GM11168 (cell line): ENCODE data around the gene PXMP4.
"Not testable (repeated sequence)": the region's sequence is repeated elsewhere in the genome, so short reads cannot be mapped to it uniquely, and the experiment has no call there.

Experiments used
- in situ Hi-C: fragments of 300-500 bp; cut with MboI; formaldehyde crosslinking; loops from one replicate; pipeline ENCODE4 v1.12.0; 2022; ENCODE audit warnings: low sequenced_read_pairs; ENCODE audit not compliant: unreplicated experiment

The PXMP4 gene

DNA sequence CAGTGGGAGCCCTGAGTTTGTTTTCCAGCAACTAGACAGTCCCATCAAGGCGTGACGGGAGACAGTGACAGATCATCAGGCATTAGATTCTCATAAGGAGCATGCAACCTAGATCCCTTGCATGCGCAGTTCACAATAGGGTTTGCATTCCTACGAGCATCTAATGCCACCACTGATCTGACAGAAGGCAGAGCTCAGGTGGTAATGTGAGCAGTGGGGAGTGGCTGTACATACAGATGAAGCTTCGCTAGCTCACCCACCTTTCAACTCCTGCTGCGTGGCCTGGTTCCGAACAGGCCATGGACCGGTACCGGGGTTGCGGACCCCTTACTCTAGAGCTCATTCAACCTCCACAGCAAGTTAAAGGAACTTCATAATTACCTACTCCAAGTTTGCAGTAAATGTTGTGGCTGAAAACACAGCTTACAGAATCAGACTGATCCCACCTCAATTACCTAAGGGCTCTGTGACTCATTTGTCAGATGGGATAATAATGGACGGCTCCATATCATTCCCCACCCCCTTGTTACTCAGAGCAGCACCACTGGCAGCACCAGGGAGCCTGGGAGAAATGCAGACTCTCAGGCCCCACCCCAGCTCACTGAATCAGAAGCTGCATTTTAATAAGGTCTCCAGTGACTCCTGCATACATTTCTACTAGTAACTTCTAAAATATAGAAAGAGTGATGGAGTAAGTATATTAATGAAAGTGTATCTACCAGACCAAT, 15.7 kb downstream of the PXMP4 start:
- in situ Hi-C loops = no loop called here

DNA sequence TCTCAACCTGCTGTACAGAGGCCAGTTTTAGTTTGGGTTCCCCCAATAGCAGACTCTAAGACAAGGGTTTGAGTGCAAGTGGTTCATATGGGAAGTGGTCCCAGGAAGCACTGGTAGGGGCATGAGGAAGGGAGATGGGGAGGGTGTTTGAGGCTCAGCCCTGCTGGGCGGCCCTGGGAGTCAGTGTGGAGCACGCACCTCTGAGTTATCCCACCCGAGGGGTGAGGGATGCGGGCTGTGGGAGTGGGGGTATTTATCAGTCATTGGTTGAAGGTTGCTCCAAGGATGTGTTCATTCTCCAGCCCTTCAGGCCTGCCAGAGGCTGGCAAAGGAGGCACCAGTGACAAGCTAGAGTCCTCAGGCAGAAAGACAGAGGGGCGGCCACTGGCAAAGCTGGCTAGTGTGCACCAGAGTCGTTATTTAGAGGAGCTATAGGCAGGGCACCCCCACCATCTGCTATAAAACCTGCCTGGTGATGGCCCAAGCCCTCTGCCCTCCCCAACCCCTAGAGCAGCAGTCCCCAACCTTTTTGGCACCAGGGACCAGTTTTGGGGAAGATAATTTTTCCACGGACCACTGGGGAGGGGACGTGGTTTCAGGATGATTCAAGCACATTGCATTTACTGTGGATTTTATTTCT, 16.5 kb downstream of the PXMP4 start:
- in situ Hi-C loops = no loop called here

DNA sequence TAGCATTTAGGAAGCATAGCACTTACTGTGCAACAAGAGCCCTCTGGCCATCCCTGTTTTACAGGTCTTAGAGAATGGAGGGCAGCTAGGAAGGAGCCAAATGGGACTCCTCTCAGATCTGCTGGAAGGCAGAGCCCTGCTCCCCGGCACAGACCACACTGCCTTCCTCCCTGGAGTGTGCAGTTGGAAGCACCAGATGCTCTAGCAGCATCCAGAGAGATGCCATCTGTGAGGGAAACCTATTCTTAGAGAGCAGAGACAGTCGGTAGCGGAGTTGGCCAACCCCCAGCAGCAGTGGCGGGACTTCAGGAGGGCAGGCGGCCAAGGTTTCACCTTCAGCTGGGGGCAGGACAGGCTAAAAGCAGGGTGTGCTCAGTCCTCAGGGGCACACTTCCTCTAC, 17.2 kb downstream of the PXMP4 start:
- in situ Hi-C loops = no loop called here

DNA sequence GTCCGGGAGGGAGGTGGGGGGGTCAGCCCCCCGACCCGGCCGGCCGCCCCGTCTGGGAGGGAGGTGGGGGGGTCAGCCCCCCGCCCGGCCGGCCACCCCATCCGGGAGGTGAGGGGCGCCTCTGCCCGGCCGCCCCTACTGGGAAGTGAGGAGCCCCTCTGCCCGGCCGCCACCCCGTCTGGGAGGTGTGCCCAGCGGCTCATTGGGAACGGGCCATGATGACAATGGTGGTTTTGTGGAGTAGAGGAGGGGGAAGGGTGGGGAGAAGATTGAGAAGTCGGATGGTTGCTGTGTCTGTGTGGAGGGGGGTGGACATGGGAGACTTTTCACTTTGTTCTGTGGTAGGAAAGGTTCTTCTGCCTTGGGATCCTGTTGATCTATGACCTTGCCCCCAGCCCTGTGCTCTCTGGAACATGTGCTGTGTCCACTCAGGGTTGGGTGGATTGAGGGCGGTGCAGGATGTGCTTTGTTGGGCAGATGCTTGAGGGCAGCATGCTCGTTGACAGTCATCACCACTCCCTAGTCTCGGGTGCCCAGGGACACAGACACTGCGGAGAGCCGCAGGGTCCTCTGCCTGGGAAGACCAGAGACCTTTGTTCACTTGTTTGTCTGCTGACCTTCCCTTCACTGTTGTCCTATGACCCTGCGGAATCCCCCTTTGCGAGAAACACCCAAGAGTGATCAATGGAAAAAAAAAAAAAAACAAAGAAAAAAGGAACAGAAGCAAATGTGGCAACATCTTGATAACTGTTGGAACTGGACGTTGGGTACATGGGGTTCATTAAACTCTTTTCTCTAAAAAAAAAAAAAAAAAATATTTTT, 18.3 kb downstream of the PXMP4 start:
- in situ Hi-C loops = no loop called here

DNA sequence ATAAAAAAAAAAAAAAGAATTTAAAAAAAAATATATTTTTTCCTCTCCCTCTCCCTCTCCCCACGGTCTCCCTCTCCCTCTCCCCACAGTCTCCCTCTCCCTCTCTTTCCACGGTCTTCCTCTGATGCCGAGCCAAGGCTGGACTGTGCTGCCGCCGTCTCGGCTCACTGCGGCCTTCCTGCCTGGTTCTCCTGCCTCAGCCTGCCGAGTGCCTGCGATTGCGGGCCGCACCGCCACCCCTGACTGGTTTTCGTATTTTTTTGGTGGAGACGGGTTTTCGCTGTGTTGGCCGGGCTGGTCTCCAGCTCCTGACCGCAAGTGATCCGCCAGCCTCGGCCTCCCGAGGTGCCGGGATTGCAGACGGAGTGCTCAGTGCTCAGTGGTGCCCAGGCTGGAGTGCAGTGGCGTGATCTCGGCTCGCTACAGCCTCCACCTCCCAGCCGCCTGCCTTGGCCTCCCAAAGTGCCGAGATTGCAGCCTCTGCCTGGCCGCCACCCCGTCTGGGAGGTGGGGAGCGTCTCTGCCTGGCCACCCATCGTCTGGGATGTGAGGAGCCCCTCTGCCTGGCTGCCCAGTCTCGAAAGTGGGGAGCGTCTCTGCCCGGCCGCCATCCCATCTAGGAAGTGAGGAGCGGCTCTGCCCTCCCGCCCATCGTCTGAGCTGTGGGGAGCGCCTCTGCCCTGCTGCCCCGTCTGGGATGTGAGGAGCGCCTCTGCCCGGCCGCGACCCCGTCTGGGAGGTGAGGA, 19.2 kb downstream of the PXMP4 start:
- in situ Hi-C loops = not testable (repeated sequence)

DNA sequence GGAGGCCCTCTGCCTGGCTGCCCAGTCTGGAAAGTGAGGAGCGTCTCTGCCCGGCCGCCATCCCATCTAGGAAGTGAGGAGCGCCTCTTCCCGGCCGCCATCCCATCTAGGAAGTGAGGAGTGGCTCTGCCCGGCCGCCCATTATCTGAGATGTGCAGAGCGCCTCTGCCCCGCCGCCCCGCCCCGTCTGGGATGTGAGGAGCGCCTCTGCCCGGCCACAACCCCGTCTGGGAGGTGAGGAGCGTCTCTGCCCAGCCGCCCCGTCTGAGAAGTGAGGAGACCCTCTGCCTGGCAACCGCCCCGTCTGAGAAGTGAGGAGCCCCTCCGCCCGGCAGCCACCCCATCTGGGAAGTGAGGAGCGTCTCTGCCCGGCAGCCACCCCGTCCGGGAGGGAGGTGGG, 21.1 kb downstream of the PXMP4 start:
- in situ Hi-C loops = not testable (repeated sequence)

DNA sequence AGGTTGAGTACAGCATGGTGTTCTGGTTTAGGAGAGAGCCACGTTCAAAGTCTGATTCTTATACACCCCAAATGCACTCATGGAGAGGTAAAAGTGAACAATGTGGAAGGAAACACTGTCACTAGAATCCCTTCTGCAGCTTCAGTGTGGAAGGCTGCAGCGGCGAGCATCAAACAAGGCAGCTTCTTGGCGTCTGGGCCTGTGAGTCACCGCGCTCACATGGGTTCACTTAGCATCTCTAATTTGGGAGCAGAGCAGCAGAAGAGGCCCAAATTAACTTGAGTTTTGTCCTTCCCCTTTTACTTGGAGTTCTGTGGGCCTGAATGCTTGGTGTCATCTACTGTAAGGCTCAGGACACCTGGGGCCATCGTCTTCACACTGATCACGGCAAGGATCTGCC, 23.0 kb downstream of the PXMP4 start:
- in situ Hi-C loops = no loop called here

DNA sequence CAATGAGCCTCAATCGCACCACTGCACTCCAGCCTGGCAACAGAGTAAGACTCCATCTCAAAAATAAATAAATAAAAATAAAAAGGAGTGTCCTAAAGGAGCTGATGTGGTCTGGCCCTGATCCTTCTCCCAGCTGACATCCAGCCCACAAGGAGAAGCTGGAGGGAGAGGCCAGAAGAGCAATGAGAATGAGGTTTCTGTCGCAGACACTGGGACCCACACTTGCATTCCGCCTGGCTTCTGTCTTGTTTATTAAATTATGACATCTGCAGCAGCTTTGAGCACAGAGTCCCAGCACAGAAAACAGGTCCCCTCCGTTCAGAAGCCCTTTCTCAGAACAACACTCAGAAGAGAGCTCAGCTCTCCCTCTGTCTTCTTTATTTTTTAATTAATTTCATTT, 23.7 kb downstream of the PXMP4 start:
- in situ Hi-C loops = no loop called here

DNA sequence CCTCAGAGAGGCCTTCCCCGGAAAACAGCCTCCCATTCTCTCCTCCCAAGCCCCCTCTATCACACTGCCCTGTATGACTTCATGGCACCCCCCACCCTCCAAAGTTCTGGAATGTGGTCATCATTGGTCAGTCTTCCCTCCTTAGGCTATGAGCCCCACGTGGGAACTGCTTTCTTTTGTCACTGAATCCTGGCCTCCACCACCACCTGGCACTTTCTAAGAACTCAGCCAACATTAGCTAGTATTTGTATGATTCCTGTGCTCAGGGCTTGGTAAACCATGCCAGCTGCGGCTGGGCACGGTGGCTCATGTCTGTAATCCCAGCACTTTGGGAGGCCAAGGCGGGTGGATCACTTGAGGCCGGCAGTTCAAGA, 25.5 kb downstream of the PXMP4 start:
- in situ Hi-C loops = no loop called here

DNA sequence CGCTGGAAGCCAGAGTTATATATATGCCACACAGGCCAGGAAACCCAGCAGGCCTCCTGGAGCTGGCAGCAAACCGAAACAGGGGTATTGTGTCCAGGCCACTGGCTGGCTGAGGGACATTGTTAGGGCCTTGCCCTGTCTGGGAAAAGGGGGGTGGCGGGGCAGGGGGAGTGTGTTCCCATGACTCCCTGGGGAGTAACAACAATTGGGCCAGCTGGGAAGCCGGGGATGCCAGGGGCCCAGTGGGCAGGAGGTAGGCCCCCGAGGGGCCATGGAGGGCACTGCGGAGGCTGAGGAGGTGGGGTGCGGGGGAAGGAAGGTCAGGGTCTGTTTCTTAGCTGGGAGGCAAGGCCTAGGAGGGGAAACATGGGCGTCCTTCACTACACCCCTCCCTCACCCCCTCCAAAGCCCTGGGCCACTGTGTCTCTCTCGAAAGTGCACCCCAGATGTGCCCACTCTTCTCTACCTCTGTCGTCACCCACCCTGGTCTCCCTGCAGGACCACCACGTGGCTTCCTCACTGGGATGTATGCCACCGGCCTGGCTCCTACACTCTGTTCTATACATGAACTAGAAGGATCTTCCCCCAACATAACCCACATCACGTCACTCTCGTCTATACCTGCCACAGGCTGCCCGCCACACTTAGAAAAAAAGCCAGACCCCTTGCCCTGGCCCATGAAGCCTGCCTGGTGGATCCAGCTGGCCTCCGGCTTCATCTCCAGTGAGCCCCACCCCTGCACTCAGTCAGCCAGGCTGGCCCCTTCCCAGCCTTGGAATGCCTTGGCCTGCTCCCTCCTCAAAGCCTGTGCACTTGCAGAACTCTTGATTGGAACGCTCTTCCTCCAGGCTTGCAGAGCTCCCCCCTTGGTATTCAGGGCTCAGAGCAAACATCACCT, 26.1 kb downstream of the PXMP4 start:
- in situ Hi-C loops = no loop called here

DNA sequence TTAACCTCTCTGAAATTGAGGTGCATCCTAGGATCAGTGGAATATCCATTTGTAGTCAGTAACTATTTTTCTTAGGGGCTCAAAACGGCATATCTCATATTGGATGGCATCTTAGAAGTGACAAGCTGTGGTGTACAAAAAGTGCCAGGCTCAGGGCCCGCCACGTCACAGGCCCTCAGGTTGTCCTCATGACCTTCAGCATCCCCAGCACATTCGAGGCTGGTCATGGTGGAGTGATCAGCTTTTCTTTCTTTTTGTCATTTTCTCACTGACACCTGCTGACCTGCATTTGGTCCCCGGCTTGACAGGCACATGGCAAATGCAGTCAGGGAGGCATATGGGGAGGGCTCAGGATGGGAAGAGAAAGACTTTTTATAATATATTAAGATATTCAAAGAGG, 26.8 kb downstream of the PXMP4 start:
- in situ Hi-C loops = no loop called here

DNA sequence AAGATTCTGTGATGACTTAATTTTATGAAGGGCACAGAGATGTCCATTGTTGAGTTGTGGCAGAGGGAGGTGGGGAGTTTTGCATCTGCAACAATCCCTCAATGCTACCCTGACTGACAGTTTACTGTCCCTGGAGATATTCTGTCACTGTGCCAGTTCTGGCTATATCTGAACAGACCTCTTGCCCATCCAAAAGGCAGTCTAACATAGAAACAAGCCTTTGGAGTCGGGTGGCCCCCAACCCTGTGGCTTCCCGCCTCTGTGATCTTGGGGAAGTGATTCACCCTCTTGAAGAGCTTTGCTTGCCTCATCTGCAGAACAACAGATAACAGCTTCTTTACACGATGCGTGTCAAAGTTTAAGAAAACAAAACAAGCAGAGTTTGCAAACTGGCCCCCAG, 30.1 kb downstream of the PXMP4 start:
- in situ Hi-C loops = no loop called here

DNA sequence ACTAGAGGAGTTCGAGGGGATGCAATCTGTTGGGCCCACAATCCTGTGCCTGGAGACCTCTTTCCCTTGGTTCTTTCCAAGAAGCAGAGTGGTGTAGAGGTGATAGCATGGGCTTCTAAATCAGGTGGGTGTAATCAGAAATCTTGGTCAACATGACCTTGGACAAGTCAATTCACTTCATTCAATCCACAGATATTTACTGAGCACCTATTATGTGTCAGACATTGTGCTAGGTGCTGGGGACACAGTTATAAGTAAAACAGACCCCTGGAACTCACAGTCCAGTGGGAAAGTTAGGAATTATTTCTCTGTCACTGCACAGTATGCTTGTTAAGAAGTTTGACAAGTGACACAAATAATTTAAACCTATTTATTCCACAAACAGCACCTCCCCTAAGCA, 30.6 kb downstream of the PXMP4 start:
- in situ Hi-C loops = no loop called here

DNA sequence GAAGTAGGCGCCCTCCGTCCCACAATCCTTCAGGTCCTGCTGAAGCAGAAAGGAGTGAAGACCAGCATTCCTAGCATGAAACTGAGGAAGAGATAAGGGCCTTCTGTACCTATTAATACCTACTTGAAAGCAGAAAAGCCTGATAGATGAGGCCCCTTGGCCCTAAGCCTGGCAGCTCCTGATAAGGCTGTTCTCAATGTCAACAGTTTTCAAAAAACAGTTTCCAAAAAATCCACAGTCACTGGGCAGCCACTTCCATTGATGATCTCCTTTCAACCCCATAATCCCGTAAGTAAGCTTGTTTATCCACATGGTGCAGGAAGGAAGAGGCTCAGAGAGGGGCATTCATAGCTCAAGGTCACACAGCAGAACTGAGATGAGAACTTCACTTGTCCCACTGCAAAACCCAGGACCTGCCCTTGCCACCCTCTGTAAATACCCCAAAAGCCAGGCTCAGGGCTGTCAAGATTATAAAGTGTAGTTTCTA, 31.1 kb downstream of the PXMP4 start:
- in situ Hi-C loops = no loop called here

DNA sequence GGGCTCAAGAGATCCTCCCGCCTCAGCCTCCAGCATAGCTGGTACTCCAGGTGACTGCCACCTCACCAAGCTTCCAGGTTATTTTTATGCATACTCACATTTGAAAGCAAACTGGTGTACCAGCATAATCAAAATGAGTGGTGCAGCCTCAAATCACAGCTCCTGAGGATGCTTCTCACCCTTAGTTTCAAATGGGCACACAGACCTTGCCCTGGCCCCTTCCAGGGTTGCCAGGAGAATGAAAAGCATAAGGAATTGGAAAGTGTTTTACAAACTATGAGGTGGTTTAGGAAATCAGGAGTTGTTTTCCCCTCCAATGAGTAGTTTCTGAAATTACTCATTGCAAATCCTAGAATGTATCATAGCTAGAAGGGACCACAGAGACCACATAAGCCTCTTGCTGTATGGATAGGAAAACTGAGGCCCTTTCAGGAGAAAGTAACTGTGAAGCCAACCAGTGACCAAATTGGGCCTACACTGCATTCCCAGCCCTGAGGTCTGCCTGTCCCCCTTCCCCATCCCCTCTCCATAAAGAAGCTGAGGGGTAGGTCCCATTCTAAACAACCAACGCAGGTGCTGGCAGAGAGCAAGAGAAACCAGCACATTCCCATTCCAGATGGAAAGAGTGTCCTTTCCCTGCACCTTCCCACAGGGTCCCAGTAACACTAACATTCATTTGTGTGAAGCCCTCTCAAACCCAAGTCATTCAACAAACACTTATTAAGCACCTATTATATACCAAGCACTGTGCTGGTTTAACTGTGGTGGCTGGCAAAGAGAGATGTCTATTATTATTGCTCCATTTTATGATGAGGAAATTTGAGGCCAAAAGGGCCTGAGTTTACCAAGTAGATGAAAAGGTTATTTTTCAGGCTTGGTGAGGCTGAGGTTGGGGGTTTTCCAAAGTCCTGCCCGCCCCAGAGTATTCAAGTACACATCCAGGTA, 31.8 kb downstream of the PXMP4 start:
- in situ Hi-C loops = no loop called here

DNA sequence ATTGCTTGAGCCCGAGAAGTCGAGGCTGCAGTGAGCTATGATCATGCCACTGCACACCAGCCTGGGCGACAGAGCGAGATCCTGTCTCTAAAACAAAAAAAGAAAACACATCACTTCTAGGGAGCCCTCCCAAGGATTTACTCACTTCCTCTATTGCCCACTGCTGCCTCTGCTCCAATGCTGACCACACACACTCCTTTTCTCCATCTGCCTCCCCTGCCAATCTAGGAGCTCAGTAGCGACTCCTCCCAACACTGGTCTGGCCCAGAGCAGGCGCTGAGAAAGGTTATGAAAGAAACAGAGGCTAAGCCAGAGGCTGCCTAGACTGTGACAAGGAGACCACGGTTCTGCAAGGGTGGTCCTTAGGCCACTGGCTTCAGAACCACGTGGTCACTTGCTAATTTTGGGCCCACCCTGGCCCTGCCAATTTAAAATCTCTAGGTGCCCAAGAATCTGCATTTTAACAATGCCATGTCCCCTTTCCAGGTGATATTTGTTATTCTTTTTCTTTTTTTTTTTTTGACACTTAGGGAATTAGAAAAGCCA, 32.7 kb downstream of the PXMP4 start:
- in situ Hi-C loops = no loop called here

DNA sequence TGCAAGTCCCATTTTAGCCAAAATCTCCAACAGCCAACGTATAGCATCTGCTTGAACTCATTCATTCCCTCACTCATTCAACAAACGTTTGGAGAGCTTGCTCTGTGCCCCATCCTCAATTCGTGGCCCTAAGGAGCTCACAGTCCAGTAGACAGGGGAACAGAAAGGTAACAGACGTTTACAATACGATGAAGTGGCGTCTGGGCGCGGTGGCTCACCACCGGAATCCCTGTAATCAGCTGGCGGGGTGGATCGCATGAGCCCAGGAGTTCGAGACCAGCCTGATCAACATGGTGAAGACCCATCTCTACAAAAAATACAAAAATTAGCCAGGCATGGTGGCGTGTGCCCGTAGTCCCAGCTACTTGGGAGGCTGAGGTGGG, 33.1 kb downstream of the PXMP4 start:
- in situ Hi-C loops = no loop called here
